GM06990 (cell line): ENCODE measurements around the gene PDCD1LG2.

Experiments used
- DNase-seq: peaks from one replicate; pipeline ENCODE4 v3.0.0-alpha.2; 2011; ENCODE audit not compliant: insufficient read length; ENCODE audit errors: extremely low read depth
- H3K27me3 ChIP-seq: replicated peaks from 2 replicates; pipeline ENCODE4 v1.6.0; 2011; ENCODE audit warnings: low read length; ENCODE audit not compliant: control insufficient read depth, insufficient read depth
- H3K36me3 ChIP-seq: 2 replicates; pipeline ENCODE4 v1.5.1; 2011; ENCODE audit warnings: low read length; ENCODE audit not compliant: control insufficient read depth, insufficient read depth
- H3K4me3 ChIP-seq: replicated peaks from 2 replicates; pipeline ENCODE4 v1.5.1; 2011; ENCODE audit warnings: low read depth, mild to moderate bottlenecking, control low read depth, low read length
- CTCF ChIP-seq: IDR thresholded peaks from 2 replicates; pipeline ENCODE4 v1.5.1; 2011; ENCODE audit warnings: low read length, control low read depth, mild to moderate bottlenecking, inconsistent platforms; ENCODE audit not compliant: insufficient read depth, poor library complexity, severe bottlenecking

The PDCD1LG2 gene

GRCh38 chr9:5562806-5563416, 52.6 kb downstream of the PDCD1LG2 start:
- Histone ChIP-seq H3K36me3 (no peaks in the 10 kb centered on the region; the same call in 1 of the 2 replicates), H3K27me3 (no peaks in the 10 kb centered on the region), H3K4me3 (no peak overlapping the region)
- DNase-seq = no peak
- no peak for TF ChIP-seq CTCF

GRCh38 chr9:5563417-5563815, 53.1 kb downstream of the PDCD1LG2 start:
- H3K36me3 ChIP-seq = no peaks in the 10 kb centered on the region; the same call in 1 of the 2 replicates
- DNase-seq = no peak
- no peak for TF ChIP-seq CTCF
- no peak overlapping the region for H3K4me3 ChIP-seq
- H3K27me3 ChIP-seq = no peaks in the 10 kb centered on the region

GRCh38 chr9:5563886-5564285, 53.6 kb downstream of the PDCD1LG2 start:
- Histone ChIP-seq H3K27me3 (no peaks in the 10 kb centered on the region), H3K4me3 (no peak overlapping the region), H3K36me3 (no peaks in the 10 kb centered on the region; the same call in 1 of the 2 replicates)
- no peak for TF ChIP-seq CTCF
- DNase-seq = no peak

- no peak for TF ChIP-seq CTCF
- no peaks in the 10 kb centered on the region for H3K27me3 ChIP-seq
- no peak overlapping the region for H3K4me3 ChIP-seq
- DNase-seq = peak; percentile 56
- H3K36me3 ChIP-seq = no peaks in the 10 kb centered on the region
These were observed 55.8 kb downstream of the PDCD1LG2 start for GRCh38 chr9:5566054-5566618.

- peaks cover 2% of the 10 kb centered on the region; the same call in 1 of the 2 replicates for H3K36me3 ChIP-seq
- no peak overlapping the region for H3K4me3 ChIP-seq
- H3K27me3 ChIP-seq = no peaks in the 10 kb centered on the region
- no peak for TF ChIP-seq CTCF
- DNase-seq = no peak
These were observed 58.5 kb downstream of the PDCD1LG2 start for GRCh38 chr9:5568868-5569267.

- TF ChIP-seq CTCF = no peak
- Histone ChIP-seq H3K36me3 (peaks cover 2% of the 10 kb centered on the region; the same call in 1 of the 2 replicates), H3K4me3 (no peak overlapping the region), H3K27me3 (no peaks in the 10 kb centered on the region)
- no peak for DNase-seq
These were observed 59.1 kb downstream of the PDCD1LG2 start for GRCh38 chr9:5569409-5569808.
